ENCODE measurements around the gene FAM151B.
"Not testable (repeated sequence)": the region's sequence is repeated elsewhere in the genome, so short reads cannot be mapped to it uniquely, and the experiment has no call there.

The FAM151B gene

DNA sequence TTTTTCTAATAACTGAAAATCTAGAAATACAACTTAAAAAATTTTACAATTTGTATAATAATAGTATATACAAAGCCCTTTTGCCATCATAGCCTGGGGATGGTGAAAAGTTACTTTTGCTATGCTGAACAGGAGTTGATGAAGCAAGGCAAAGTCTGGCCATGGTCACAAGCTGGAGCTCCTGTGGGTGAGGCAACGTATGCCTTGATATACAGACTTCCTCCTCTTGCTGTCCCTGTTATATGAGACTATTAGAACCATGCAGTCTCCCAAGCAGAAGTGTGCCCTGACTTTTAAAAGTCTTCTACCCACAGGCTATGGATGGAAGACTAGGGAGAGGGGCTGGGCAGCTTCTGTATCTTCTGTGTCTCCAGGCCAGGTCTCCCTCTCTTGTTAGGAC, 15.7 kb downstream of the FAM151B start:
- no peak for DNase-seq (ENCODE audit: low read depth in 2 of 2)

DNA sequence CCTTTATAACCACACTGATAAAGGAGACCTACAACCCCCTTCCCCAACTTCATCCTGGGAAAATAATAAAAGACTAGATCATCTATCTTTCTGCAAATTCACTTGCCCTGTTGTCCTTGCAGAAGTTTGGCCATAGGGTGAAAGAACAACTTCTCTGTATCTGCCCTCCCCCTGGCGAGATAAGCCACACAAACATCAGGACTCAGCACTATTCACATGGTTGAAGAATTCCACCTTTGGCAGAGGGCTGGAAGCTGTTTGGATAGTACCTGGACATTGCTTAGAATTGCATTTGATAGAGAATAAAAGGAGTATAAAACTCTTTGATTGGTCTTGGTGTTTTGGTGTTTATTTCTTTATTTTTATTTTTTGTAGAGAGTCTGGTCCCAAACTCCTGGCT, 16.9 kb downstream of the FAM151B start:
- no peak for DNase-seq (ENCODE audit: low read depth in 2 of 2)

DNA sequence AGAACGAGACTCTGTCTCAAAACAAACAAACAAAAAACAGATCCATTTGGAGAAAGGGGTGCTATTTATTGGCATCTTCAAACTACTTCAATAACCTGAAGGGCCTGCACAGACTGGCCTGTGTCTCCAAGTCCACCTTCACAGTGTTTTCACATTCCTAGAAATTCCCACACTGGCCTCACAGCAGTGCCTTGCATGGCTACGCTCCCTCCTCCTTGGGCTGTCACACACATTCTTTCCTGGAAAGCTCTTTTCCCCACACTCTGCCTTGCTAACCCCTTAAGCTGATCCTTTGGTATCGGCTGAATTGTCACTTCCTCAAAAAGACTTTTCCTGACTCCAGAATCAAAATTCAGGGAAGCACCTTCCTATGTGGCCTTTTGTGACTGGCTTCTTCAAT, 19.8 kb downstream of the FAM151B start:
- no peak for DNase-seq (ENCODE audit: low read depth in 2 of 2)

DNA sequence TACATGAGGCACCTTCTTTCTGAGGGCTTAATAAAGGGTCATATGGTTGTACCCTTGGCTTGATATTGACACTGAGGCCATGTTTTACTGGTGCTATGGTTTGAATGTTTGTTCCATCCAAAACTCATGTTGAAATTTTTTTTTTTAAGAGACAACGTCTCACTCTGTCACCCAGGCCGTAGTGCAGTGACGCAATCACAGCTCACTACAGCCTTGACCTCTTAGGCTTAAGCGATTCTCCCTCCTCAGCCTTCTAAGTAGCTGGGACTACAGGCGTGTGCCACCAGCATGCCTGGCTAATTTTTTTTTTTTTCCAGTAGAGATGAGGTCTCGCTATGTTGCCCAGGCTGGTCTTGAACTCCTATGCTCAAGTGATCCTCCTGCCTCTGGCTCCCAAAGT, 20.9 kb downstream of the FAM151B start:
- no peak for DNase-seq (ENCODE audit: low read depth in 2 of 2)

- no peak for DNase-seq (ENCODE audit: low read depth in 2 of 2)
These were observed 21.5 kb downstream of the FAM151B start for GRCh38 chr5:80509362-80509761.

- peak in 1 of 2 experiments; percentile 20 for DNase-seq (ENCODE audit: low read depth in 2 of 2)
These were observed 28.9 kb downstream of the FAM151B start for GRCh38 chr5:80516826-80517225.

DNA sequence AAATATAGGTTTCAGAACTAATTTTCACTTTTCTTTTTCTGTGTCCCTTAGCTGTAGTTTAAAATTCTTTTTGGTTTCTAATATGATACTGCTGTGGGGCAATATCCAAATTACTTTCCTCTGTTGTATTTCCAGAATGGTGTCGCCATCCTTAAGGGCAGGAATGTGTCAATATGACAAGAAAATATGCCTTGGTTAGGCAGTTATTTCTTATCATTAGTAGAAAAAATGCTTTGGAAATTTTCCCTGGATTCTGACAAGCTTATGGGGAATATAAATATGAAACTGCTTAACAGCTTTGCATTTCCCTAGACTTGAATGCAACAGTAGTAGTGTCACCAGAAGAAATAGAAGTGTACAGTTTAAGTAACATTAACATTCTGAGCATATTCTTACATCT, 52.8 kb downstream of the FAM151B start:
- no peak for DNase-seq (ENCODE audit: low read depth in 2 of 2)

DNA sequence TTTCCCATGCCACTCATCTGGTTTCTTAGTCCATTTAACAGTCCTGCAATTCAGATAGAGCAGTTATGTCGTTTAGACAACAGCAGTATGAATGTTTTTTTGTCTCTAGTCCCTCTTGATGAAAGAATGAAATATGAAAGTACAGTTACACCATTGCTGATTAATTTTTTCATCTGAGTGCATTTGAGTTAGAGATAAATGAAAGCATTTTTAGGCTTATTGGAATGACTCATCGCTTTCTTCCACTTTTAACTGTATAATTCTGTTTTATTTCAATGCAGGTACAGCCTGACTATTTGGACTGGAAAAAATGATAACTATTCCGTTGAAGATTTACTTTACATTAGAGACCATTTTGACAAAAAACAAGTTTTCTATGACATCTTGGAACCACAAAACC, 53.5 kb downstream of the FAM151B start:
- DNase-seq (ENCODE audit: low read depth in 2 of 2): no peak

- no peak for DNase-seq (ENCODE audit: low read depth in 2 of 2)
These were observed 66.7 kb downstream of the FAM151B start for GRCh38 chr5:80554646-80555045.

DNA sequence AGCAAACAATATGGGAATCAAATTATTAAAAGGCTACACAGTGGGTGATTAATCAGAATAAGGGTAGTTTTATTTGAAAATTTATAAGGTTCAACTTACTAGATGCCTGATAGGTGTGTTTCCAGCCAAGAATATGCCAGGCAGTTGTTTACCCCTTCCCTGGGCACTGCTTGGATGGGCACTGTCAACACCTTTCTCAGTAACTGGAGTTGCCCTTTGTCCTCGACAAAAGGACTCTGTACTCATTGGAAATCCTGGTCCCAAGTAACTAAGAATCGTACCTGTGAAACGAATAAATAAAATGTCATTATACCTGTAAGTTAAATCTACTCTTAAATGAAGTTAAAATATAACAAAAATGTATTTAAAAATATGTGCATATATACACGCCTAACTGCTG, 67.2 kb downstream of the FAM151B start:
- no peak for DNase-seq (ENCODE audit: low read depth in 2 of 2)

- DNase-seq (ENCODE audit: low read depth in 2 of 2): no peak
These were observed 71.3 kb downstream of the FAM151B start for GRCh38 chr5:80559244-80559643.

- no peak for DNase-seq (ENCODE audit: low read depth in 2 of 2)
These were observed 77.4 kb downstream of the FAM151B start for GRCh38 chr5:80565330-80565729.

- no peak for DNase-seq (ENCODE audit: low read depth in 2 of 2)
These were observed 78.9 kb downstream of the FAM151B start for GRCh38 chr5:80566711-80567259.

- DNase-seq (ENCODE audit: low read depth in 2 of 2): no peak
These were observed 80.4 kb downstream of the FAM151B start for GRCh38 chr5:80568251-80568650.

GRCh38 chr5:80569086-80569960, 81.4 kb downstream of the FAM151B start:
- DNase-seq (ENCODE audit: low read depth in 2 of 2): no peak

GRCh38 chr5:80569961-80570786, 82.3 kb downstream of the FAM151B start, which contains the start of gene ANKRD34B:
Gene ANKRD34B (minus strand): TSS chr5:80570280. CDS start chr5:80560019, 10,261 bp downstream.
- peak in 1 of 2 experiments; percentile 34 for DNase-seq (ENCODE audit: low read depth in 2 of 2)

DNA sequence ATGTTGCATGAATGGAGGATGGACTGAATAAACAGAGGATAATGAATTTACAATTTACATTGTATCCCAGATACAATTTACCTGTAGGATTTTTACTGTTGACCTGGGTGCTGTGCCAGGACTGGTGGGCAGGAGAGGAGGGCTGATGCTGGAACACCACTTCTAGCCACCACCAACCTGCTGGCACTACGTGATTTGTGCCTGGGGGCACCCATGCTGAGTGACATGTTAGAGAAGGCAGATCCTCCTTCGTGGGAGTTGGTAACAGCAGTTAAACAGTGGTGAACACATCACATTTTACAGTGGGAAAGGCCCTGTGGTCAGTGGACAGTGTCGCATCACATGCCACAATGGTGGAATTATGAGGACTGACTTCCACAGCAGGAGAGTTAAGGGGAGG, 85.2 kb downstream of the FAM151B start:
- no peak for DNase-seq (ENCODE audit: low read depth in 2 of 2)

- DNase-seq (ENCODE audit: low read depth in 2 of 2): no peak
These were observed 88.5 kb downstream of the FAM151B start for GRCh38 chr5:80576383-80576782.

GRCh38 chr5:80577707-80578106, 89.8 kb downstream of the FAM151B start:
- DNase-seq (ENCODE audit: low read depth in 2 of 2): no peak

DNA sequence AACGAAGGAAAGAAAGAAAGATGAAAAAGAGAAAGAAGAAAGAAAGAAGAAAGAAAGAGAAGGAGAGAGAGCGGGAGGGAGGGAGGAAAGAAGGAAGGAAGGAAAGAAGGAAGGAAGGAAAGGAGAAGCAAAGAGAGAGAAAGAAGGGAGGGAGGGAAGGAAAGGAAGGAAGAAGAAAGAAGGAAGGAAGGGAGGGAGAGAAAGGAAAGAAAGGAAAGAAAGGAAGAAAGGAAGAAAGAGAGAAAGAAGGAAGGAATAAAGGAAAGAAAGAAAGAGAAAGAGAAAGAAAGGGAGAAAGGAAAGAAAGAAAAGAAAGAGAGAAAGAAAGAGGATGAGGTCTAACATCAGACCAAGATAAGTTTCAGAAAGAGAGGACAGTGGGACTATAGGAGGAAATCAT, 91.2 kb downstream of the FAM151B start:
- DNase-seq (ENCODE audit: low read depth in 2 of 2): no peak

GRCh38 chr5:80580291-80580690, 92.4 kb downstream of the FAM151B start:
- not testable (repeated sequence) for DNase-seq (ENCODE audit: low read depth in 2 of 2)

GRCh38 chr5:80584770-80585169, 96.9 kb downstream of the FAM151B start:
- DNase-seq (ENCODE audit: low read depth in 2 of 2): no peak
